IMR-90 (cell line): ENCODE measurements around the gene MEIKIN. TPM values are rescaled to one million over a fixed set of nuclear protein-coding genes. Genes with fewer than 3 reads are reported as not detected.

Experiments used
- ATAC-seq: fragments of 200-7000 bp; cut with Tn5 transposase; 2 replicates; pipeline ENCODE4 v1.9.1; 2020; ENCODE audit warnings: low read depth, mild to moderate bottlenecking, moderate library complexity
- BruUV-seq: library from RNA; stranded (reverse); fragments of 400-500 nt; replicated peaks from 2 replicates; lab custom pipeline; 2021; lab: Mats Ljungman, UMichigan
- CTCF ChIA-PET: fragments of 300-600 bp; formaldehyde crosslinking; extraction: SDS; loops from one replicate; lab custom pipeline; 2021; ENCODE audit warnings: antibody characterized with exemption; lab: Yijun Ruan, JAX
- POLR2A ChIA-PET: fragments of 300-600 bp; sonication (Branson Sonifier 250); formaldehyde crosslinking; loops from one replicate; lab custom pipeline; 2022; ENCODE audit warnings: antibody characterized with exemption; ENCODE audit not compliant: unreplicated experiment; lab: Charles Lee
- DNase-seq: peaks from one replicate; pipeline ENCODE4 v3.0.0; 2013
- H2AFZ ChIP-seq: replicated peaks from 2 replicates; pipeline ENCODE3; 2013; ENCODE audit warnings: low read length, mild to moderate bottlenecking; ENCODE audit not compliant: poor library complexity
- H2AK5ac ChIP-seq: 2 replicates; pipeline ENCODE4 v1.6.1; 2013; ENCODE audit warnings: low read depth, low read length, inconsistent platforms
- H2AK9ac ChIP-seq: replicated peaks from 2 replicates; pipeline ENCODE3; 2013; ENCODE audit warnings: mild to moderate bottlenecking, low read depth, low read length, moderate library complexity; ENCODE audit not compliant: poor library complexity
- H2BK120ac ChIP-seq: 2 replicates; pipeline ENCODE4 v1.6.1; 2013; ENCODE audit warnings: low read depth, low read length, inconsistent platforms
- H2BK15ac ChIP-seq: 3 replicates; pipeline ENCODE4 v1.6.1; 2013; ENCODE audit warnings: low read depth, low read length, inconsistent platforms
- H2BK20ac ChIP-seq: 2 replicates; pipeline ENCODE4 v1.6.1; 2013; ENCODE audit warnings: low read depth, mild to moderate bottlenecking, inconsistent platforms, low read length, moderate library complexity
- H2BK5ac ChIP-seq: 2 replicates; pipeline ENCODE4 v1.6.1; 2013; ENCODE audit warnings: mild to moderate bottlenecking, low read depth, low read length, inconsistent platforms; ENCODE audit not compliant: poor library complexity, severe bottlenecking
- H3K14ac ChIP-seq: replicated peaks from 2 replicates; pipeline ENCODE4 v1.6.1; 2013; ENCODE audit warnings: low read depth, low read length, inconsistent platforms
- H3K18ac ChIP-seq: 2 replicates; pipeline ENCODE4 v1.6.1; 2013; ENCODE audit warnings: low read depth, low read length, control low read depth
- H3K23ac ChIP-seq: 2 replicates; pipeline ENCODE4 v1.6.1; 2013; ENCODE audit warnings: low read depth, low read length, inconsistent platforms
- H3K27ac ChIP-seq: 2 replicates; pipeline ENCODE4 v1.5.1; 2013; ENCODE audit warnings: mild to moderate bottlenecking, control low read depth, low read length; ENCODE audit not compliant: insufficient read depth
- H3K27me3 ChIP-seq: 2 replicates; pipeline ENCODE4 v1.6.1; 2013; ENCODE audit warnings: low read length; ENCODE audit not compliant: control insufficient read depth, insufficient read depth
- H3K36me3 ChIP-seq: 2 replicates; pipeline ENCODE4 v1.6.1; 2013; ENCODE audit warnings: low read length, mixed read lengths; ENCODE audit not compliant: control insufficient read depth, insufficient read depth
- H3K4ac ChIP-seq: 2 replicates; pipeline ENCODE4 v1.6.1; 2013; ENCODE audit warnings: low read depth, low read length, inconsistent platforms
- H3K4me1 ChIP-seq: 2 replicates; pipeline ENCODE4 v1.6.1; 2013; ENCODE audit warnings: low read length, mixed read lengths; ENCODE audit not compliant: control insufficient read depth, insufficient read depth
- H3K4me2 ChIP-seq: 2 replicates; pipeline ENCODE4 v1.6.1; 2013; ENCODE audit warnings: low read depth, mild to moderate bottlenecking, control low read depth, low read length, moderate library complexity
- H3K4me3 ChIP-seq: 2 replicates; pipeline ENCODE4 v1.5.1; 2013; ENCODE audit warnings: low read depth, mild to moderate bottlenecking, control low read depth, low read length, moderate library complexity; ENCODE audit not compliant: insufficient read depth
- H3K56ac ChIP-seq: 2 replicates; pipeline ENCODE4 v1.6.1; 2013; ENCODE audit warnings: low read length, inconsistent platforms; ENCODE audit not compliant: insufficient read depth; ENCODE audit errors: extremely low read depth
- H3K79me1 ChIP-seq, 2 experiments: 2 replicates each; pipeline ENCODE4 v1.6.1; 2013; ENCODE audit warnings: low read length in 2 of 2, inconsistent platforms in 1 of 2, low read depth in 1 of 2
- H3K9ac ChIP-seq: 2 replicates; pipeline ENCODE4 v1.6.1; 2013; ENCODE audit warnings: low read depth, low read length, control low read depth
- H3K9me1 ChIP-seq: 2 replicates; pipeline ENCODE4 v1.6.1; 2013; ENCODE audit warnings: low read length, inconsistent platforms; ENCODE audit not compliant: insufficient read depth
- H3K9me3 ChIP-seq: 2 replicates; pipeline ENCODE4 v1.6.1; 2013; ENCODE audit warnings: low read length; ENCODE audit not compliant: control insufficient read depth, insufficient read depth
- H4K20me1 ChIP-seq: 2 replicates; pipeline ENCODE4 v1.6.1; 2013; ENCODE audit warnings: low read length, inconsistent platforms; ENCODE audit not compliant: insufficient read depth
- H4K5ac ChIP-seq: 2 replicates; pipeline ENCODE4 v1.6.1; 2013; ENCODE audit warnings: mild to moderate bottlenecking, low read depth, low read length, control low read depth
- H4K8ac ChIP-seq, 2 experiments: 2 replicates each; pipeline ENCODE4 v1.6.1; 2013; ENCODE audit warnings: low read depth in 2 of 2, low read length in 2 of 2, control low read depth in 1 of 2, inconsistent platforms in 1 of 2
- H4K91ac ChIP-seq: 2 replicates; pipeline ENCODE4 v1.6.1; 2013; ENCODE audit warnings: low read depth, low read length, inconsistent platforms; ENCODE audit not compliant: insufficient read depth
- CHD1 ChIP-seq: IDR thresholded peaks from 2 replicates; pipeline ENCODE4 v1.6.1; 2012; ENCODE audit warnings: low read depth, low read length, improper control_type of control experiment
- CTCF ChIP-seq: conservative IDR thresholded peaks from 2 replicates; pipeline ENCODE4 v1.5.1; 2012; ENCODE audit warnings: mild to moderate bottlenecking, low read depth, low read length, improper control_type of control experiment
- ELK1 ChIP-seq: fragments of 150-350 bp; IDR thresholded peaks from 2 replicates; pipeline ENCODE4 v1.6.1; 2016; ENCODE audit warnings: low read depth, mild to moderate bottlenecking, low read length, moderate library complexity, borderline replicate concordance
- POLR2A ChIP-seq: IDR thresholded peaks from 2 replicates; pipeline ENCODE4 v1.6.1; 2012; ENCODE audit warnings: mild to moderate bottlenecking, low read depth, low read length
- RFX5 ChIP-seq: IDR thresholded peaks from 2 replicates; pipeline ENCODE4 v1.8.0; 2012; ENCODE audit warnings: low read depth, mild to moderate bottlenecking, low read length, moderate library complexity
- SMC3 ChIP-seq: fragments of 150-350 bp; IDR thresholded peaks from 2 replicates; pipeline ENCODE4 v1.6.1; 2016; ENCODE audit warnings: low read depth, mild to moderate bottlenecking, antibody characterized with exemption, low read length, moderate library complexity
- WGBS, 2 experiments: methylation state at CpG; one replicate each; pipeline versions ENCODE4 v1.1.5 to v1.1.7; 2013; ENCODE audit warnings: missing lambda C conversion rate in 2 of 2; ENCODE audit not compliant: insufficient read length in 1 of 2; ENCODE audit errors: extremely low coverage in 2 of 2; 5-methylcytosine and 5-hydroxymethylcytosine counted together
- dilution Hi-C: fragments of 300-500 bp; cut with HindIII; formaldehyde crosslinking; loops from one replicate; pipeline ENCODE4 v1.14.3; 2018; ENCODE audit warnings: low sequenced_read_pairs; ENCODE audit not compliant: unreplicated experiment
- in situ Hi-C: fragments of 300-500 bp; cut with MboI; formaldehyde crosslinking; loops from 3 replicates; pipeline ENCODE4 v1.14.3; 2019; ENCODE audit warnings: low sequenced_read_pairs, inconsistent platforms, mixed read lengths
- intact Hi-C: fragments of 100-400 bp; cut with micrococcal nuclease; formaldehyde crosslinking; loops from 2 replicates; pipeline ENCODE4 v1.10.0; 2022
- polyA plus RNA-seq, 3 experiments: library from polyadenylated mRNA; depleted of rRNA; stranded (reverse); fragments of >200 nt; gene quantifications; 2 replicates each; pipeline ENCODE4 v1.2.3, GENCODE V29; 2012; ENCODE audit warnings: low replicate concordance in 1 of 3
- total RNA-seq: library from RNA; depleted of rRNA; stranded (reverse); fragments of >200 nt; gene quantifications from 2 replicates; pipeline ENCODE4 v1.2.3, GENCODE V29; 2012

Gene MEIKIN
- total and polyA plus RNA-seq, 2 of the 4 experiments (the other 2 are of a cell fraction), result not detected

- no peaks in the 10 kb centered on the region for H3K79me1 ChIP-seq
- ChIA-PET POLR2A (no interaction called here), CTCF (no interaction called here)
- no peak overlapping the region for H2BK5ac ChIP-seq
- no peak overlapping the region for H3K56ac ChIP-seq
- H4K20me1 ChIP-seq, result no peaks in the 10 kb centered on the region
- H3K27ac ChIP-seq, result no peak overlapping the region
- ATAC-seq (no peak), DNase-seq (no peak)
- H3K9ac ChIP-seq, result no peak overlapping the region
- H4K91ac ChIP-seq, result no peak overlapping the region
- H3K36me3 ChIP-seq, result no peaks in the 10 kb centered on the region
- no peak overlapping the region for H2BK20ac ChIP-seq
- H2BK120ac ChIP-seq, result no peak overlapping the region
- intact Hi-C loops, result no loop called here
- no peaks in the 10 kb centered on the region for H3K4me1 ChIP-seq
- no peak overlapping the region for H2AK5ac ChIP-seq
- dilution Hi-C loops, result no loop called here
- WGBS, 2 experiments, result 72% methylated on average over 17 of the region's 37 CpGs; no CpG with 5 or more reads in 1 of the 2 experiments
- H3K27me3 ChIP-seq, result no peaks in the 10 kb centered on the region; the same call in 1 of the 2 replicates
- no peak overlapping the region for H4K5ac ChIP-seq
- no peak overlapping the region for H3K4me2 ChIP-seq
- H3K4me3 ChIP-seq, result no peak overlapping the region
- no peak overlapping the region for H3K18ac ChIP-seq
- no TSS peak for BruUV-seq
- in situ Hi-C loops, result no loop called here
- no peak overlapping the region for H3K4ac ChIP-seq
- H4K8ac ChIP-seq, result no peak overlapping the region
- no peak overlapping the region for H3K23ac ChIP-seq
- peak overlapping the region; percentile 29 for H2AFZ ChIP-seq
- no peak overlapping the region for H3K14ac ChIP-seq
- H2AK9ac ChIP-seq, result no peak overlapping the region
- H3K9me3 ChIP-seq, result no peaks in the 10 kb centered on the region
- H2BK15ac ChIP-seq, result no peak overlapping the region
- TF ChIP-seq RFX5, result no peak
- no peak for TF ChIP-seq POLR2A
- TF ChIP-seq ELK1, result no peak
- no peak for TF ChIP-seq CHD1
- no peak for TF ChIP-seq SMC3
- TF ChIP-seq CTCF, result no peak
- H3K9me1 ChIP-seq, result no peaks in the 10 kb centered on the region
These were observed 537 bp downstream of the MEIKIN start for GRCh38 chr5:131944702-131945550.
